ENCODE data around the gene SLC8B1.

DNA sequence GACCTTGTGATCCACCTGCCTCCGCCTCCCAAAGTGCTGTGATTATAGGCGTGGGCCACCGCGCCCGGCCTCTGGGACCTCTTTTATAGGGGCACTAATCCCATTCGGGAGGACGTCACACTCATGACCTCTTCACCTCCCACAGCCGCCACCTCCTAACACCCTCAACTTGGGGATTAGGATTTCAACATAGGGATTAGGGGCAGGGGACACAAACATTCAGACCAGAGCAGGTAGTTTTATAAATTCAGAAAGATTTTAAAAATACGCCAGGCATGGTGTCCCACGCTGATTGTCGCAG, 64.2 kb downstream of the SLC8B1 start:
- TF ChIP-seq, protein P1, sequence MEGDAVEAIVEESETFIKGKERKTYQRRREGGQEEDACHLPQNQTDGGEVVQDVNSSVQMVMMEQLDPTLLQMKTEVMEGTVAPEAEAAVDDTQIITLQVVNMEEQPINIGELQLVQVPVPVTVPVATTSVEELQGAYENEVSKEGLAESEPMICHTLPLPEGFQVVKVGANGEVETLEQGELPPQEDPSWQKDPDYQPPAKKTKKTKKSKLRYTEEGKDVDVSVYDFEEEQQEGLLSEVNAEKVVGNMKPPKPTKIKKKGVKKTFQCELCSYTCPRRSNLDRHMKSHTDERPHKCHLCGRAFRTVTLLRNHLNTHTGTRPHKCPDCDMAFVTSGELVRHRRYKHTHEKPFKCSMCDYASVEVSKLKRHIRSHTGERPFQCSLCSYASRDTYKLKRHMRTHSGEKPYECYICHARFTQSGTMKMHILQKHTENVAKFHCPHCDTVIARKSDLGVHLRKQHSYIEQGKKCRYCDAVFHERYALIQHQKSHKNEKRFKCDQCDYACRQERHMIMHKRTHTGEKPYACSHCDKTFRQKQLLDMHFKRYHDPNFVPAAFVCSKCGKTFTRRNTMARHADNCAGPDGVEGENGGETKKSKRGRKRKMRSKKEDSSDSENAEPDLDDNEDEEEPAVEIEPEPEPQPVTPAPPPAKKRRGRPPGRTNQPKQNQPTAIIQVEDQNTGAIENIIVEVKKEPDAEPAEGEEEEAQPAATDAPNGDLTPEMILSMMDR (IDR thresholded peaks at IDR 0.05; ENCODE audit: low read depth, low read length) = no peak
- TF ChIP-seq EZH2phosphoT487 (IDR thresholded peaks at IDR 0.05; ENCODE audit: low read depth) = no peak
